WTC11 (cell line): ENCODE data around the gene NCF2. TPM values are rescaled to one million over a fixed set of nuclear protein-coding genes. Genes with fewer than 3 reads are reported as not detected.
A peak's percentile ranks its signal among the peaks of the same experiment; 100 is the strongest.

Experiments
- ATAC-seq: fragments of 200-7000 bp; cut with Tn5 transposase; 2 replicates; pipeline ENCODE4 v1.10.0; 2021; ENCODE audit warnings: mild to moderate bottlenecking, moderate library complexity
- CTCF ChIA-PET: fragments of 300-600 bp; sonication (Branson Sonifier 250); formaldehyde crosslinking; loops from one replicate; lab custom pipeline; 2021; ENCODE audit warnings: antibody characterized with exemption; lab: Charles Lee
- POLR2A ChIA-PET: fragments of 350-600 bp; sonication (Branson Sonifier 250); formaldehyde crosslinking; loops from one replicate; lab custom pipeline; 2021; ENCODE audit warnings: antibody characterized with exemption; lab: Charles Lee
- DNase-seq: peaks from one replicate; pipeline ENCODE4 v3.0.0; 2021; ENCODE audit warnings: low spot score
- H3K27ac Mint-ChIP-seq: 2 replicates; pipeline ENCODE4 v1.8.0; 2021; ENCODE audit warnings: mixed read lengths
- H3K27me3 Mint-ChIP-seq: 2 replicates; pipeline ENCODE4 v1.8.0; 2021; ENCODE audit warnings: low read depth, mild to moderate bottlenecking, moderate library complexity, mixed read lengths
- H3K36me3 Mint-ChIP-seq: 2 replicates; pipeline ENCODE4 v1.8.0; 2021; ENCODE audit warnings: mixed read lengths
- H3K4me1 Mint-ChIP-seq: 2 replicates; pipeline ENCODE4 v1.8.0; 2022; ENCODE audit warnings: mixed read lengths
- H3K4me3 Mint-ChIP-seq: 2 replicates; pipeline ENCODE4 v1.8.0; 2021; ENCODE audit warnings: mild to moderate bottlenecking, moderate library complexity, mixed read lengths
- H3K9me3 Mint-ChIP-seq: 2 replicates; pipeline ENCODE4 v1.8.0; 2021; ENCODE audit warnings: mixed read lengths
- ATF1 ChIP-seq: sonication (generic); formaldehyde crosslinking; IDR thresholded peaks from 2 replicates; pipeline ENCODE4 v1.8.1; 2023; ENCODE audit warnings: mild to moderate bottlenecking, moderate library complexity, missing genetic modification reagents
- ATF6 ChIP-seq: sonication (generic); formaldehyde crosslinking; IDR thresholded peaks from 2 replicates; pipeline ENCODE4 v1.8.1; 2023; ENCODE audit warnings: mild to moderate bottlenecking, missing genetic modification reagents
- CTCF ChIP-seq: fragments of 200-600 bp; IDR thresholded peaks from 2 replicates; pipeline ENCODE4 v1.8.0; 2022; ENCODE audit warnings: antibody characterized with exemption
- ESRRA ChIP-seq: sonication (generic); formaldehyde crosslinking; IDR thresholded peaks from 2 replicates; pipeline ENCODE4 v1.8.1; 2022; ENCODE audit warnings: mild to moderate bottlenecking, missing genetic modification reagents, borderline replicate concordance
- FOXP1 ChIP-seq: sonication (generic); formaldehyde crosslinking; IDR thresholded peaks from 2 replicates; pipeline ENCODE4 v1.8.0; 2022; ENCODE audit warnings: missing genetic modification reagents, mild to moderate bottlenecking, moderate library complexity, borderline replicate concordance
- HMGA2 ChIP-seq: fragments of 250-450 bp; sonication (Bioruptor Pico); IDR thresholded peaks from 2 replicates; pipeline ENCODE4 v1.4.0; 2021; ENCODE audit warnings: mild to moderate bottlenecking, moderate library complexity
- IRF2 ChIP-seq: sonication (generic); formaldehyde crosslinking; IDR thresholded peaks from 2 replicates; pipeline ENCODE4 v1.8.0; 2022; ENCODE audit warnings: low read depth, missing genetic modification reagents, borderline replicate concordance
- KAT7 ChIP-seq: sonication (generic); formaldehyde crosslinking; IDR thresholded peaks from 2 replicates; pipeline ENCODE4 v1.8.1; 2023; ENCODE audit warnings: missing genetic modification reagents, mild to moderate bottlenecking, borderline replicate concordance
- MXD4 ChIP-seq: fragments of 250-450 bp; sonication (Bioruptor Pico); IDR thresholded peaks from 2 replicates; pipeline ENCODE4 v1.8.0; 2021; ENCODE audit warnings: mild to moderate bottlenecking, moderate library complexity, borderline replicate concordance
- NR1H2 ChIP-seq: sonication (generic); formaldehyde crosslinking; IDR thresholded peaks from 2 replicates; pipeline ENCODE4 v1.9.0; 2021; ENCODE audit warnings: mild to moderate bottlenecking, moderate library complexity, missing genetic modification reagents
- NR2C2 ChIP-seq: sonication (generic); formaldehyde crosslinking; IDR thresholded peaks from 2 replicates; pipeline ENCODE4 v1.8.0; 2022; ENCODE audit warnings: mild to moderate bottlenecking, missing genetic modification reagents
- TCF7 ChIP-seq: sonication (generic); formaldehyde crosslinking; IDR thresholded peaks from 2 replicates; pipeline ENCODE4 v1.8.0; 2022; ENCODE audit warnings: mild to moderate bottlenecking, low read depth, missing genetic modification reagents, moderate library complexity
- TEAD1 ChIP-seq: sonication (generic); formaldehyde crosslinking; IDR thresholded peaks from 2 replicates; pipeline ENCODE4 v1.8.0; 2022; ENCODE audit warnings: mild to moderate bottlenecking, missing genetic modification reagents
- TEAD4 ChIP-seq: sonication (generic); formaldehyde crosslinking; IDR thresholded peaks from 2 replicates; pipeline ENCODE4 v1.8.0; 2022; ENCODE audit warnings: mild to moderate bottlenecking, missing genetic modification reagents
- USF1 ChIP-seq: sonication (generic); formaldehyde crosslinking; IDR thresholded peaks from 2 replicates; pipeline ENCODE4 v1.8.0; 2022; ENCODE audit warnings: mild to moderate bottlenecking, missing genetic modification reagents
- ZNF263 ChIP-seq: sonication (generic); formaldehyde crosslinking; IDR thresholded peaks from 2 replicates; pipeline ENCODE4 v1.8.1; 2022; ENCODE audit warnings: low read depth, mild to moderate bottlenecking, moderate library complexity, missing genetic modification reagents
- ZNF671 ChIP-seq: fragments of 250-450 bp; sonication (Bioruptor Pico); IDR thresholded peaks from 2 replicates; pipeline ENCODE4 v1.8.0; 2021; ENCODE audit warnings: mild to moderate bottlenecking
- total RNA-seq: library from RNA; stranded (reverse); gene quantifications from 3 replicates; pipeline ENCODE4 v1.2.3, GENCODE V29; 2021

Gene NCF2
- total RNA-seq, 1 experiment from 2014 or later = 0.52 TPM

GRCh38 chr1:183544598-183545297 lies 45.5 kb downstream of the NCF2 start (continued):
- no peak for TF ChIP-seq NR1H2 (CRISPR knock-in tag)
- TF ChIP-seq ATF1 (CRISPR knock-in tag) = no peak
- no peak for TF ChIP-seq ZNF263
- no peak for TF ChIP-seq ATF6
- TF ChIP-seq, all 79 proteins: peak for 0

- H3K36me3 Mint-ChIP-seq = peaks cover 65% of the 10 kb centered on the region
- no peak overlapping the region; the same call in 1 of the 2 replicates for H3K27ac Mint-ChIP-seq
- H3K4me1 Mint-ChIP-seq = peaks cover 32% of the 10 kb centered on the region
- no peak for DNase-seq
- H3K9me3 Mint-ChIP-seq = no peaks in the 10 kb centered on the region
- ChIA-PET POLR2A (no interaction called here), CTCF (no interaction called here)
- ATAC-seq = peak; percentile 88
- no peaks in the 10 kb centered on the region for H3K27me3 Mint-ChIP-seq
- TF ChIP-seq IRF2 (CRISPR knock-in tag) (no peak), NR2C2 (CRISPR knock-in tag) (no peak), KAT7 (CRISPR knock-in tag) (no peak), ATF6 (no peak), ZNF671 (CRISPR knock-in tag) (no peak)
- no peak overlapping the region for H3K4me3 Mint-ChIP-seq
Observed at GRCh38 chr1:183543619-183544204, 46.5 kb downstream of the NCF2 start.

GRCh38 chr1:183537405-183537804 lies 52.9 kb downstream of the NCF2 start:
- H3K9me3 Mint-ChIP-seq = no peaks in the 10 kb centered on the region
- POLR2A ChIA-PET = no interaction called here
- H3K36me3 Mint-ChIP-seq = peaks cover 67% of the 10 kb centered on the region
- CTCF ChIA-PET = no interaction called here
- no peak for DNase-seq
- TF ChIP-seq TCF7 (CRISPR knock-in tag) (no peak), USF1 (no peak), FOXP1 (no peak), MXD4 (CRISPR knock-in tag) (no peak), IRF2 (CRISPR knock-in tag) (no peak), CTCF (no peak), TEAD1 (CRISPR knock-in tag) (no peak), HMGA2 (no peak), ESRRA (CRISPR knock-in tag) (no peak), TEAD4 (CRISPR knock-in tag) (no peak)
- TF ChIP-seq, all 79 proteins: peak for 0
- H3K4me1 Mint-ChIP-seq = no peaks in the 10 kb centered on the region
- H3K27me3 Mint-ChIP-seq = no peaks in the 10 kb centered on the region
- ATAC-seq = no peak
- no peak overlapping the region for H3K27ac Mint-ChIP-seq
- H3K4me3 Mint-ChIP-seq = no peak overlapping the region
